GM12878 (cell line): ENCODE measurements around the gene UBASH3B. TPM values are rescaled to one million over a fixed set of nuclear protein-coding genes. Genes with fewer than 3 reads are reported as not detected.

Source experiments
- ATAC-seq: fragments of 200-7000 bp; cut with Tn5 transposase; 3 replicates; pipeline ENCODE4 v1.9.1; 2020; ENCODE audit warnings: mild to moderate bottlenecking, moderate library complexity
- BruUV-seq: library from RNA; stranded (reverse); fragments of 400-500 nt; replicated peaks from 2 replicates; lab custom pipeline; 2021; lab: Mats Ljungman, UMichigan
- CTCF ChIA-PET: fragments of 300-600 bp; sonication (Branson Sonifier 250); formaldehyde crosslinking; extraction: SDS; loops from one replicate; lab custom pipeline; 2021; ENCODE audit warnings: inconsistent platforms; lab: Yijun Ruan, JAX
- POLR2A ChIA-PET: fragments of 350-600 bp; formaldehyde crosslinking; extraction: SDS; loops from one replicate; lab custom pipeline; 2021; ENCODE audit warnings: inconsistent platforms; lab: Charles Lee
- RAD21 ChIA-PET: fragments of 300-600 bp; sonication (Branson Sonifier 250); formaldehyde crosslinking; loops from one replicate; lab custom pipeline; 2023; ENCODE audit warnings: antibody characterized with exemption; ENCODE audit not compliant: unreplicated experiment; lab: Charles Lee
- SMC1A ChIA-PET: fragments of 300-600 bp; sonication (Branson Sonifier 250); formaldehyde crosslinking; loops from one replicate; lab custom pipeline; 2023; ENCODE audit not compliant: unreplicated experiment, uncharacterized antibody; lab: Charles Lee
- DNase-seq: peaks from one replicate; pipeline ENCODE4 v3.0.0-alpha.2; 2011; ENCODE audit warnings: low read depth, low spot score
- FAIRE-seq: peaks from 3 replicates; lab custom pipeline; 2011; peaks lifted over from hg19 to GRCh38; lab: Jason Lieb, UNC
- H2AFZ ChIP-seq: 2 replicates; pipeline ENCODE4 v1.6.0; 2011; ENCODE audit warnings: low read depth, low read length, control low read depth; ENCODE audit not compliant: control insufficient read depth
- H3K27ac ChIP-seq: 2 replicates; pipeline ENCODE4 v1.5.1; 2011; ENCODE audit warnings: control low read depth; ENCODE audit not compliant: control insufficient read depth, insufficient read depth
- H3K27me3 ChIP-seq, 2 experiments: replicated peaks in 1 of 2; 2 replicates each; pipeline versions ENCODE4 v1.6.0 to v1.6.1; 2011; ENCODE audit warnings: low read length in 1 of 2; ENCODE audit not compliant: control insufficient read depth in 2 of 2, insufficient read depth in 2 of 2
- H3K36me3 ChIP-seq, 2 experiments: 2 replicates each; pipeline ENCODE4 v1.5.1; 2011; ENCODE audit warnings: low read length in 1 of 2; ENCODE audit not compliant: control insufficient read depth in 2 of 2, insufficient read depth in 2 of 2
- H3K4me1 ChIP-seq: 2 replicates; pipeline ENCODE4 v1.6.1; 2011; ENCODE audit warnings: mild to moderate bottlenecking, low read length, moderate library complexity, mixed read lengths; ENCODE audit not compliant: control insufficient read depth, insufficient read depth
- H3K4me2 ChIP-seq: 2 replicates; pipeline ENCODE4 v1.6.0; 2011; ENCODE audit warnings: control low read depth; ENCODE audit not compliant: control insufficient read depth, insufficient read depth
- H3K4me3 ChIP-seq: fragments of 200-600 bp; sonication (generic); 2 replicates; pipeline ENCODE4 v1.5.1; 2016
- H3K79me2 ChIP-seq: 2 replicates; pipeline ENCODE4 v1.6.0; 2011; ENCODE audit warnings: low read length; ENCODE audit not compliant: control insufficient read depth, insufficient read depth
- H3K9ac ChIP-seq: 2 replicates; pipeline ENCODE4 v1.8.0; 2011; ENCODE audit warnings: low read length, control low read depth, mixed read lengths; ENCODE audit not compliant: control insufficient read depth, insufficient read depth
- H3K9me3 ChIP-seq: replicated peaks from 3 replicates; pipeline ENCODE4 v1.5.1; 2011; ENCODE audit warnings: mild to moderate bottlenecking, low read length; ENCODE audit not compliant: control insufficient read depth, insufficient read depth
- H4K20me1 ChIP-seq: 2 replicates; pipeline ENCODE4 v1.6.0; 2011; ENCODE audit not compliant: control insufficient read depth, insufficient read depth
- ATF3 ChIP-seq: IDR thresholded peaks from 2 replicates; pipeline ENCODE4 v1.6.1; 2011; ENCODE audit warnings: low read depth, mild to moderate bottlenecking, low read length, moderate library complexity, borderline replicate concordance; ENCODE audit errors: extremely low read depth
- ATF7 ChIP-seq: fragments of 450-650 bp; IDR thresholded peaks from 2 replicates; pipeline ENCODE4 v1.6.1; 2016; ENCODE audit warnings: low read depth, mild to moderate bottlenecking
- BCL11A ChIP-seq: IDR thresholded peaks from 2 replicates; pipeline ENCODE4 v1.6.1; 2011; ENCODE audit warnings: low read depth, low read length
- BRCA1 ChIP-seq: IDR thresholded peaks from 2 replicates; pipeline ENCODE4 v1.6.1; 2011; ENCODE audit warnings: low read depth, low read length, improper control_type of control experiment
- CEBPB ChIP-seq, 2 experiments: fragments of 150-350 bp in 1 of 2; IDR thresholded peaks; 2 replicates each; pipeline ENCODE4 v1.6.1; 2012 to 2014; ENCODE audit warnings: low read depth in 2 of 2, low read length in 2 of 2, borderline replicate concordance in 1 of 2, inconsistent platforms in 1 of 2
- CEBPZ ChIP-seq: fragments of 150-350 bp; IDR thresholded peaks from 2 replicates; pipeline ENCODE4 v1.6.1; 2016; ENCODE audit warnings: low read depth, low read length
- CHD4 ChIP-seq: fragments of 200-600 bp; sonication (generic); IDR thresholded peaks from 2 replicates; pipeline ENCODE4 v1.6.1; 2016; ENCODE audit warnings: mild to moderate bottlenecking
- EP300 ChIP-seq, 2 experiments: fragments of 150-350 bp in 1 of 2; IDR thresholded peaks; 2 replicates each; pipeline ENCODE4 v1.6.1; 2011 to 2012; ENCODE audit warnings: low read depth in 2 of 2, low read length in 2 of 2, borderline replicate concordance in 1 of 2, improper control_type of control experiment in 1 of 2, inconsistent platforms in 1 of 2; ENCODE audit not compliant: control insufficient read depth in 1 of 2
- MEF2B ChIP-seq: fragments of 450-650 bp; IDR thresholded peaks from 2 replicates; pipeline ENCODE4 v1.6.1; 2018; ENCODE audit warnings: mild to moderate bottlenecking, moderate library complexity; ENCODE audit not compliant: partially characterized antibody, poor library complexity, severe bottlenecking
- POLR2AphosphoS2 ChIP-seq: IDR thresholded peaks from 2 replicates; pipeline ENCODE4 v1.6.1; 2011; ENCODE audit warnings: low read depth, mild to moderate bottlenecking, low read length, improper control_type of control experiment, moderate library complexity
- POU2F2 ChIP-seq: IDR thresholded peaks from 3 replicates; pipeline ENCODE4 v1.6.1; 2011; ENCODE audit warnings: low read depth, mild to moderate bottlenecking, low read length, borderline replicate concordance
- RB1 ChIP-seq: fragments of 450-650 bp; formaldehyde crosslinking; IDR thresholded peaks from 2 replicates; pipeline ENCODE4 v1.6.1; 2017; ENCODE audit warnings: mild to moderate bottlenecking, borderline replicate concordance
- RFX5 ChIP-seq: IDR thresholded peaks from 2 replicates; pipeline ENCODE4 v1.6.1; 2011; ENCODE audit warnings: low read depth, low read length, improper control_type of control experiment
- STAT3 ChIP-seq: IDR thresholded peaks from 2 replicates; pipeline ENCODE4 v1.6.1; 2011; ENCODE audit warnings: low read depth, low read length, improper control_type of control experiment
- TAF1 ChIP-seq: IDR thresholded peaks from 2 replicates; pipeline ENCODE4 v1.6.1; 2011; ENCODE audit warnings: mild to moderate bottlenecking, low read depth, low read length, borderline replicate concordance
- TBL1XR1 ChIP-seq: IDR thresholded peaks from 2 replicates; pipeline ENCODE4 v1.6.1; 2012; ENCODE audit warnings: low read depth, low read length, improper control_type of control experiment
- TCF7 ChIP-seq: IDR thresholded peaks from 2 replicates; pipeline ENCODE4 v1.6.1; 2014; ENCODE audit warnings: antibody characterized with exemption, borderline replicate concordance
- YY1 ChIP-seq: IDR thresholded peaks from 2 replicates; pipeline ENCODE4 v1.6.1; 2011; ENCODE audit warnings: low read depth, mild to moderate bottlenecking, low read length
- ZNF207 ChIP-seq: fragments of 450-650 bp; IDR thresholded peaks from 2 replicates; pipeline ENCODE4 v1.6.1; 2014; ENCODE audit warnings: antibody characterized with exemption, mild to moderate bottlenecking, borderline replicate concordance
- ZNF622 ChIP-seq: fragments of 450-650 bp; IDR thresholded peaks from 2 replicates; pipeline ENCODE4 v1.6.1; 2017; ENCODE audit warnings: mild to moderate bottlenecking, inconsistent platforms
- WGBS: methylation state at CpG from one replicate; pipeline ENCODE4 v1.1.6; 2016; ENCODE audit warnings: low lambda C conversion rate; ENCODE audit not compliant: insufficient replicate concordance, insufficient coverage; ENCODE audit errors: missing lambda C conversion rate; 5-methylcytosine and 5-hydroxymethylcytosine counted together
- in situ Hi-C: fragments of 300-500 bp; cut with MboI; formaldehyde crosslinking; loops from 9 replicates; pipeline ENCODE4 v1.14.3; 2018; ENCODE audit warnings: mixed read lengths
- intact Hi-C: fragments of 100-400 bp; cut with micrococcal nuclease; formaldehyde crosslinking; loops from one replicate; pipeline ENCODE4 v1.14.2; 2022; ENCODE audit not compliant: unreplicated experiment
- polyA plus RNA-seq, 11 experiments: library from polyadenylated mRNA; depleted of rRNA in 4 of 11; unstranded in 6 of 11; stranded (reverse) in 5 of 11; fragments of >200 nt; fragmentation: Nextera tagmentation in 4 of 11; fragmentation: Illumina TruSeq in 1 of 11; extraction: Ambion mirVana in 4 of 11; extraction: Trizol in 1 of 11; gene quantifications; 1 replicate in 1 of 11; 2 replicates in 10 of 11; pipeline versions ENCODE4 v1.2.1 to v1.2.3, GENCODE V29; 2011 to 2016; ENCODE audit warnings: inconsistent platforms in 2 of 11, missing spikeins in 2 of 11, low read depth in 1 of 11
- total RNA-seq, 4 experiments: library from RNA; depleted of rRNA in 3 of 4; stranded (reverse); fragments of >200 nt in 3 of 4; fragmentation: Illumina TruSeq in 1 of 4; extraction: Trizol in 1 of 4; gene quantifications; 2 replicates each; pipeline versions ENCODE4 v1.2.1 to v1.2.3, GENCODE V29; 2013 to 2021

Gene UBASH3B
- total and polyA plus RNA-seq, 10 of the 15 experiments (the other 5 are each of a cell fraction or from before 2014, with no cell fraction given): 0.18 to 3.3 (median 0.57) TPM

- TF ChIP-seq EP300 (IDR thresholded peaks at IDR 0.05; ENCODE audit: borderline replicate concordance in 1 of 2, control insufficient read depth in 1 of 2, low read depth in 2 of 2, low read length in 2 of 2) (no peak), YY1 (no peak), CHD4 (no peak), TBL1XR1 (no peak), POU2F2 (no peak), MEF2B (no peak), ZNF622 (no peak), RFX5 (no peak)
Observed at GRCh38 chr11:122765487-122766131, 110.1 kb downstream of the UBASH3B start (continued).

- Histone ChIP-seq H3K4me3 (no peak overlapping the region), H3K36me3 (no peaks in the 10 kb centered on the region), H3K4me1 (no peaks in the 10 kb centered on the region), H3K9me3 (no peaks in the 10 kb centered on the region), H3K9ac (no peak overlapping the region), H3K27me3 (peaks cover 4 to 10% of the 10 kb centered on the region in 2 experiments), H3K4me2 (no peak overlapping the region), H3K27ac (no peak overlapping the region), H3K79me2 (no peaks in the 10 kb centered on the region), H4K20me1 (no peaks in the 10 kb centered on the region), H2AFZ (no peak overlapping the region)
- intact Hi-C loops (no loop called here), in situ Hi-C loops (no loop called here)
- DNase-seq (no peak), ATAC-seq (no peak), FAIRE-seq (no peak)
- RAD21 ChIA-PET: interaction anchor here (1.9 kb wide), 1 partner anchor 13 kb away, joined by 6 read pairs; no protein-coding TSS in a partner anchor
- SMC1A ChIA-PET: interaction anchor here (0.8 to 1.2 kb wide), 2 partner anchors 11 to 18 kb away, joined by 3 read pairs; no protein-coding TSS in a partner anchor
- CTCF ChIA-PET: interaction anchor here (1.0 to 3.2 kb wide), 4 partner anchors 11 to 141 kb away, joined by 3 to 27 read pairs (median 4); no protein-coding TSS in a partner anchor
- POLR2A ChIA-PET: no interaction called here
- WGBS: 11% methylated on average over 4 of the region's 4 CpGs
- no TSS peak for BruUV-seq
- TF ChIP-seq ZNF207 (no peak), POLR2AphosphoS2 (no peak), RFX5 (no peak), BRCA1 (no peak), RB1 (no peak), TCF7 (no peak), CEBPZ (no peak), TAF1 (no peak), ATF7 (no peak), BCL11A (no peak), STAT3 (no peak), ATF3 (no peak), CEBPB (IDR thresholded peaks at IDR 0.05; ENCODE audit: borderline replicate concordance in 1 of 2, low read depth in 2 of 2, low read length in 2 of 2) (no peak)
Observed at GRCh38 chr11:122769126-122769780, 113.7 kb downstream of the UBASH3B start.
